Neural cell (in vitro differentiated cells): ENCODE results near the gene STRIP1. TPM values are rescaled to one million over a fixed set of nuclear protein-coding genes. Genes with fewer than 3 reads are reported as not detected.
"Not testable (repeated sequence)": the region's sequence is repeated elsewhere in the genome, so short reads cannot be mapped to it uniquely, and the experiment has no call there.

Source experiments
- H2AFZ ChIP-seq: fragments of 200-600, 300-800 bp; sonication (generic), shearing (Covaris generic); 2 replicates; pipeline ENCODE4 v1.6.0; 2014; ENCODE audit warnings: low read depth, mild to moderate bottlenecking, antibody characterized with exemption, low read length, moderate library complexity
- H3F3A ChIP-seq: fragments of 200-600 bp; shearing (Covaris generic); 2 replicates; pipeline ENCODE4 v1.6.1; 2016; ENCODE audit warnings: mild to moderate bottlenecking, moderate library complexity, mixed read lengths, antibody characterized with exemption, low read length; ENCODE audit not compliant: insufficient read depth, poor library complexity, severe bottlenecking
- H3K27ac ChIP-seq: fragments of 200-600, 300-800 bp; sonication (generic), shearing (Covaris generic); 2 replicates; pipeline ENCODE4 v1.5.1; 2014; ENCODE audit warnings: mild to moderate bottlenecking, low read length, moderate library complexity
- H3K27me3 ChIP-seq: fragments of 300-800, 200-600 bp; sonication (generic), shearing (Covaris generic); 2 replicates; pipeline ENCODE4 v1.6.0; 2014; ENCODE audit warnings: mild to moderate bottlenecking, low read depth, low read length, moderate library complexity; ENCODE audit not compliant: insufficient read depth
- H3K36me3 ChIP-seq: fragments of 300-800, 200-600 bp; sonication (generic), shearing (Covaris generic); 2 replicates; pipeline ENCODE4 v1.5.1; 2014; ENCODE audit warnings: mild to moderate bottlenecking, antibody characterized with exemption, low read length, moderate library complexity; ENCODE audit not compliant: insufficient read depth
- H3K4me2 ChIP-seq: fragments of 300-800, 200-600 bp; sonication (generic), shearing (Covaris generic); 2 replicates; pipeline ENCODE4 v1.6.0; 2014; ENCODE audit warnings: mild to moderate bottlenecking, low read length
- H3K4me3 ChIP-seq: fragments of 300-800, 200-600 bp; sonication (generic), shearing (Covaris generic); 2 replicates; pipeline ENCODE4 v1.5.1; 2014; ENCODE audit warnings: mild to moderate bottlenecking, low read length, moderate library complexity
- H3K79me2 ChIP-seq: fragments of 200-600 bp; shearing (Covaris generic); replicated peaks from 2 replicates; pipeline ENCODE4 v1.6.0; 2014; ENCODE audit warnings: mild to moderate bottlenecking, low read length, moderate library complexity; ENCODE audit not compliant: insufficient read depth
- H3K9ac ChIP-seq: fragments of 300-800, 200-600 bp; sonication (generic), shearing (Covaris generic); 2 replicates; pipeline ENCODE4 v1.6.1; 2016; ENCODE audit warnings: mild to moderate bottlenecking, low read length, mixed read lengths
- H3K9me2 ChIP-seq: fragments of 200-600 bp; shearing (Covaris generic); 2 replicates; pipeline ENCODE4 v1.6.1; 2016; ENCODE audit warnings: mild to moderate bottlenecking, low read length, mixed read lengths; ENCODE audit not compliant: insufficient read depth
- H3K9me3 ChIP-seq: fragments of 200-600, 300-800 bp; sonication (generic), shearing (Covaris generic); 2 replicates; pipeline ENCODE4 v1.6.1; 2016; ENCODE audit warnings: mild to moderate bottlenecking, mixed run types, low read length, moderate library complexity, mixed read lengths
- H4K20me1 ChIP-seq: fragments of 200-600 bp; shearing (Covaris generic); 2 replicates; pipeline ENCODE4 v1.6.1; 2016; ENCODE audit warnings: mild to moderate bottlenecking, mixed run types; ENCODE audit not compliant: insufficient read depth
- CTCF ChIP-seq: fragments of 450-650 bp; IDR thresholded peaks from 2 replicates; pipeline ENCODE4 v1.5.1; 2014; ENCODE audit warnings: antibody characterized with exemption, mild to moderate bottlenecking, moderate library complexity; ENCODE audit not compliant: poor library complexity, severe bottlenecking
- EP300 ChIP-seq: fragments of 450-650 bp; conservative IDR thresholded peaks from 2 replicates; pipeline ENCODE4 v1.6.1; 2014; ENCODE audit warnings: antibody characterized with exemption, mild to moderate bottlenecking, moderate library complexity; ENCODE audit not compliant: poor library complexity, severe bottlenecking
- EZH2 ChIP-seq: fragments of 200-600, 300-800 bp; shearing (Covaris generic), sonication (generic); IDR thresholded peaks from 2 replicates; pipeline ENCODE4 v1.6.1; 2014; ENCODE audit warnings: antibody characterized with exemption, low read length, borderline replicate concordance, mild to moderate bottlenecking; ENCODE audit not compliant: insufficient read depth, poor library complexity, severe bottlenecking
- MXI1 ChIP-seq: fragments of 450-650 bp; conservative IDR thresholded peaks from 2 replicates; pipeline ENCODE4 v1.6.1; 2014; ENCODE audit warnings: antibody characterized with exemption, mild to moderate bottlenecking; ENCODE audit not compliant: poor library complexity, severe bottlenecking
- POLR2AphosphoS5 ChIP-seq: IDR thresholded peaks from 2 replicates; pipeline ENCODE4 v1.6.1; 2012
- RAD21 ChIP-seq: fragments of 450-650 bp; conservative IDR thresholded peaks from 2 replicates; pipeline ENCODE4 v1.6.1; 2014; ENCODE audit warnings: antibody characterized with exemption, mild to moderate bottlenecking, moderate library complexity
- SMC3 ChIP-seq: fragments of 450-650 bp; conservative IDR thresholded peaks from 2 replicates; pipeline ENCODE4 v1.6.1; 2014; ENCODE audit warnings: antibody characterized with exemption, mild to moderate bottlenecking, moderate library complexity; ENCODE audit not compliant: poor library complexity
- TAF1 ChIP-seq: IDR thresholded peaks from 2 replicates; pipeline ENCODE4 v1.6.1; 2012; ENCODE audit warnings: low read depth
- polyA plus RNA-seq: library from polyadenylated mRNA; depleted of rRNA; stranded (reverse); fragments of >200 nt; gene quantifications from 2 replicates; pipeline ENCODE4 v1.2.3, GENCODE V29; 2014
- TF ChIP-seq, protein P1 (sequence below): IDR thresholded peaks from 2 replicates; pipeline ENCODE4 v1.6.1; 2012; ENCODE audit warnings: borderline replicate concordance

The STRIP1 gene
- polyA plus RNA-seq, 1 donor from 2014 or later: 178 TPM

- no peak overlapping the region for H3K4me2 ChIP-seq
- H3K9ac ChIP-seq: no peak overlapping the region
- H3K4me3 ChIP-seq: no peak overlapping the region
- no peaks in the 10 kb centered on the region for H3K36me3 ChIP-seq
- no peaks in the 10 kb centered on the region for H4K20me1 ChIP-seq
- no peak overlapping the region for H2AFZ ChIP-seq
- no peaks in the 10 kb centered on the region for H3K9me2 ChIP-seq
- H3K27me3 ChIP-seq: peaks cover 57% of the 10 kb centered on the region
- no peaks in the 10 kb centered on the region for H3F3A ChIP-seq
- no peak overlapping the region for H3K27ac ChIP-seq
- TF ChIP-seq, protein P1, sequence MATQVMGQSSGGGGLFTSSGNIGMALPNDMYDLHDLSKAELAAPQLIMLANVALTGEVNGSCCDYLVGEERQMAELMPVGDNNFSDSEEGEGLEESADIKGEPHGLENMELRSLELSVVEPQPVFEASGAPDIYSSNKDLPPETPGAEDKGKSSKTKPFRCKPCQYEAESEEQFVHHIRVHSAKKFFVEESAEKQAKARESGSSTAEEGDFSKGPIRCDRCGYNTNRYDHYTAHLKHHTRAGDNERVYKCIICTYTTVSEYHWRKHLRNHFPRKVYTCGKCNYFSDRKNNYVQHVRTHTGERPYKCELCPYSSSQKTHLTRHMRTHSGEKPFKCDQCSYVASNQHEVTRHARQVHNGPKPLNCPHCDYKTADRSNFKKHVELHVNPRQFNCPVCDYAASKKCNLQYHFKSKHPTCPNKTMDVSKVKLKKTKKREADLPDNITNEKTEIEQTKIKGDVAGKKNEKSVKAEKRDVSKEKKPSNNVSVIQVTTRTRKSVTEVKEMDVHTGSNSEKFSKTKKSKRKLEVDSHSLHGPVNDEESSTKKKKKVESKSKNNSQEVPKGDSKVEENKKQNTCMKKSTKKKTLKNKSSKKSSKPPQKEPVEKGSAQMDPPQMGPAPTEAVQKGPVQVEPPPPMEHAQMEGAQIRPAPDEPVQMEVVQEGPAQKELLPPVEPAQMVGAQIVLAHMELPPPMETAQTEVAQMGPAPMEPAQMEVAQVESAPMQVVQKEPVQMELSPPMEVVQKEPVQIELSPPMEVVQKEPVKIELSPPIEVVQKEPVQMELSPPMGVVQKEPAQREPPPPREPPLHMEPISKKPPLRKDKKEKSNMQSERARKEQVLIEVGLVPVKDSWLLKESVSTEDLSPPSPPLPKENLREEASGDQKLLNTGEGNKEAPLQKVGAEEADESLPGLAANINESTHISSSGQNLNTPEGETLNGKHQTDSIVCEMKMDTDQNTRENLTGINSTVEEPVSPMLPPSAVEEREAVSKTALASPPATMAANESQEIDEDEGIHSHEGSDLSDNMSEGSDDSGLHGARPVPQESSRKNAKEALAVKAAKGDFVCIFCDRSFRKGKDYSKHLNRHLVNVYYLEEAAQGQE: no peak
- TF ChIP-seq EP300: no peak
- no peak for TF ChIP-seq EZH2
- no peak for TF ChIP-seq SMC3
- no peak for TF ChIP-seq POLR2AphosphoS5
- TF ChIP-seq MXI1: no peak
- H3K79me2 ChIP-seq: no peaks in the 10 kb centered on the region
- H3K9me3 ChIP-seq: no peaks in the 10 kb centered on the region
Observed at GRCh38 chr1:110076789-110077500, 42.5 kb downstream of the STRIP1 start.

GRCh38 chr1:110079995-110080394, 45.6 kb downstream of the STRIP1 start:
- H3K27me3 ChIP-seq: peaks cover 57% of the 10 kb centered on the region
- not testable (repeated sequence) for H3K27ac ChIP-seq, H3K9me3 ChIP-seq, H2AFZ ChIP-seq, H3K9ac ChIP-seq, H3K79me2 ChIP-seq, H3K9me2 ChIP-seq, H3K4me2 ChIP-seq, H3K36me3 ChIP-seq, H3F3A ChIP-seq, H4K20me1 ChIP-seq, H3K4me3 ChIP-seq

DNA sequence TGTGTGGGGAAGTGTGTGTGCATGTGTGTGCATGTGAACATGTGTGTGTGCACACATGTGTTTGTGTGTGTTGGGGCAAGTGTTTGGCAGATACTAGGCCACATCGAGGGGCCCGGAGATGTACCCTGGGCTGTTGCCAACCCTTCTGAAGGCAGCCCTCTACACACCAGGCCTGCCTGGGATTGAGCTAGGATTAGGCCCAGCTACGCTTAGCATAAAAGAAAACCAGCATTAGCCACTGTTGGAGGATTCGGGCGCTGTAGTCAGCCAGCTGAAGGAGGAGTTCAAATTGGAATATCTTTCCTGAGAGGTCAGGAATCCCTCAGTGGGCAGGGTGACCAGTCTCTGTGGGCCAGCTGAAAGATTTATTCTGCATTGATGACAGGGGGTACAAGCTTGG, 46.6 kb downstream of the STRIP1 start:
- no peak overlapping the region for H3K9ac ChIP-seq
- peaks cover 62% of the 10 kb centered on the region for H3K27me3 ChIP-seq
- no peak overlapping the region for H3K27ac ChIP-seq
- no peaks in the 10 kb centered on the region for H3K9me2 ChIP-seq
- TF ChIP-seq POLR2AphosphoS5 (no peak), EZH2 (no peak), RAD21 (no peak), SMC3 (no peak), TAF1 (no peak), MXI1 (no peak), EP300 (no peak), CTCF (no peak)
- TF ChIP-seq, protein P1: no peak
- no peaks in the 10 kb centered on the region for H3K79me2 ChIP-seq
- H4K20me1 ChIP-seq: no peaks in the 10 kb centered on the region
- H3F3A ChIP-seq: no peaks in the 10 kb centered on the region
- no peak overlapping the region for H3K4me2 ChIP-seq
- H2AFZ ChIP-seq: no peak overlapping the region
- no peaks in the 10 kb centered on the region for H3K36me3 ChIP-seq
- no peak overlapping the region for H3K4me3 ChIP-seq
- no peaks in the 10 kb centered on the region for H3K9me3 ChIP-seq
